Stomach (tissue), 4 donors: ENCODE data around the gene FZR1.

ENCODE experiments used
- POLR2A ChIP-seq, 4 donors: fragments of 450-650 bp; IDR thresholded peaks; one replicate each; pipeline ENCODE4 v1.6.1; 2016; ENCODE audit warnings: antibody characterized with exemption in 4 of 4, control low read depth in 2 of 4, mild to moderate bottlenecking in 1 of 4, moderate library complexity in 1 of 4
- POLR2AphosphoS5 ChIP-seq, 3 donors: sonication (generic); formaldehyde crosslinking; IDR thresholded peaks; one replicate each; pipeline ENCODE4 v1.6.1; 2016; ENCODE audit warnings: antibody characterized with exemption in 3 of 3
- TF ChIP-seq, protein P1 (sequence below), 7 experiments: fragments of 450-650 bp in 4 of 7; fragments of 200-600 bp in 3 of 7; sonication (generic) in 3 of 7; IDR thresholded peaks; one replicate each; pipeline ENCODE4 v1.5.1; 2016 to 2019; ENCODE audit warnings: antibody characterized with exemption in 7 of 7, control low read depth in 2 of 7, mild to moderate bottlenecking in 1 of 7

DNA sequence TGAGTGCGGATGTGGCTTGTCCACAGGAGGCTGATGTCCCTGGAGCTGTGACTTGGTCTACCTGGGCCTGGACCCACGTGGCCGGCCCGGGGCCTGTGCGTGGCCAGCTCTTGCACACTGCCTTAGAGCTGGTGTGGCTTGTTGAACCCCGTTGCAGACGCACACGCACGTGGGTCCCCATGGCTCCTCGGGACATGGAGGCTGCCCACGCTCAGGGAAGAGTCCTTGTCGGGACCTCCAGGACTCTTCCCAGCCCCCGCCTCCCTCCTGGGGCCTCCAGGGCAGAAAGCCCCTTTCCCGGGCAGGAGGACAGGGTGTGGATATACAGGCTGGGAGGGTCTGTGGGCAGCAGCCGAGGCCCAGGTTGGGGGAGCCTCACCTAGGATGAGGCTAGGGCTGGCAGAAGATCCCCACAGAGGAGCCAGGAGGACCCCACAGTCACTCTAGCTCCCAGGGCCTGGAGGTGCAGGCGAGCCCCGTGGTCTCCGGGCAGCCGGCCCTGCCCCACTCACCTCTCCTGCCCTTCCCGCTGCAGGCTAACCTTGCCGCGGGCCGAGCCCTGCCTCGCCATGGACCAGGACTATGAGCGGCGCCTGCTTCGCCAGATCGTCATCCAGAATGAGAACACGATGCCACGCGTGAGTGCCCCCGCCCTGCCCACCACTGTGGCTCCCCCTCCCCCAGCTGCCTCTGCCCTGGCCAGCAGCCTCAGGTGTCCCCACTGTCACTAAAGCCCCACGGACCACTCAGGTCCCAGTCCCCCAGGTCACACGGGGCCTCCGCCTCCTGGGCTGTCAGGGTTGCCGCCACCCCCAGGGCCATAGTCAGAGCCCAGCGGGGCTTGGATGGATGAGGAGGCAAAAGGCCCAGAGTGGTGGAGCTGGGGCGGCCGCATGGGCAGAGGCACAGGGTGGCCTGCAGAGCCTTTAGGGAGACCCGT, 16.6 kb downstream of the FZR1 start:
- no peak for TF ChIP-seq POLR2A (IDR thresholded peaks at IDR 0.05)
- TF ChIP-seq, protein P1, sequence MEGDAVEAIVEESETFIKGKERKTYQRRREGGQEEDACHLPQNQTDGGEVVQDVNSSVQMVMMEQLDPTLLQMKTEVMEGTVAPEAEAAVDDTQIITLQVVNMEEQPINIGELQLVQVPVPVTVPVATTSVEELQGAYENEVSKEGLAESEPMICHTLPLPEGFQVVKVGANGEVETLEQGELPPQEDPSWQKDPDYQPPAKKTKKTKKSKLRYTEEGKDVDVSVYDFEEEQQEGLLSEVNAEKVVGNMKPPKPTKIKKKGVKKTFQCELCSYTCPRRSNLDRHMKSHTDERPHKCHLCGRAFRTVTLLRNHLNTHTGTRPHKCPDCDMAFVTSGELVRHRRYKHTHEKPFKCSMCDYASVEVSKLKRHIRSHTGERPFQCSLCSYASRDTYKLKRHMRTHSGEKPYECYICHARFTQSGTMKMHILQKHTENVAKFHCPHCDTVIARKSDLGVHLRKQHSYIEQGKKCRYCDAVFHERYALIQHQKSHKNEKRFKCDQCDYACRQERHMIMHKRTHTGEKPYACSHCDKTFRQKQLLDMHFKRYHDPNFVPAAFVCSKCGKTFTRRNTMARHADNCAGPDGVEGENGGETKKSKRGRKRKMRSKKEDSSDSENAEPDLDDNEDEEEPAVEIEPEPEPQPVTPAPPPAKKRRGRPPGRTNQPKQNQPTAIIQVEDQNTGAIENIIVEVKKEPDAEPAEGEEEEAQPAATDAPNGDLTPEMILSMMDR (IDR thresholded peaks at IDR 0.05), result no peak
- TF ChIP-seq POLR2AphosphoS5 (IDR thresholded peaks at IDR 0.05), result no peak
